Activated CD4-positive, alpha-beta T cell treated with anti-CD3 and anti-CD28 coated beads, Interleukin-2, amount 50 U/mL, for 24 hours (primary cell): ENCODE results near the gene KAZN.

ENCODE experiments used
- DNase-seq, 2 donors: peaks; one replicate each; pipeline ENCODE4 v3.0.0-alpha.2; 2020; ENCODE audit warnings: low read depth in 1 of 2, low spot score in 1 of 2

The KAZN gene

GRCh38 chr1:14739082-14739832 is 140.8 kb downstream of the KAZN start:
- DNase-seq: no peak

DNA sequence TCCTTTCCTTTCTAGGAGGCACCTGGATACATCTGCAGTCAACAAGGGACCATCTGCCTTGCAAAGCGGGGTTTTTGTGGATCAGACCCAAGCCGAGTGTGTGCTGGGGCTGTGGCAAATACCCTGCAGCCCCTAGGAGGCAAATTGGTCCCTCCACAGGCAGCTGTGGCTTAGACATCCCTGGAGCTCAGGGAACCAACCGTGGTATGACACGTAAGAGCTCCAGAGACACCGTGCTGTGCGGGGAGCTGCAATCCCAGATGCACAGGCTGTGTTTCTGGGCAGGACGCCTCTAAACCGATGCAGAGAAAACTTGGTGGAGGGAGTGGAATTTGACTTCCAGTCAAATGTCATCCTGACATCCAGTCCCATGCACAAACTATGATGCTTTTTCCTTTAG is 141.5 kb downstream of the KAZN start:
- no peak for DNase-seq

DNA sequence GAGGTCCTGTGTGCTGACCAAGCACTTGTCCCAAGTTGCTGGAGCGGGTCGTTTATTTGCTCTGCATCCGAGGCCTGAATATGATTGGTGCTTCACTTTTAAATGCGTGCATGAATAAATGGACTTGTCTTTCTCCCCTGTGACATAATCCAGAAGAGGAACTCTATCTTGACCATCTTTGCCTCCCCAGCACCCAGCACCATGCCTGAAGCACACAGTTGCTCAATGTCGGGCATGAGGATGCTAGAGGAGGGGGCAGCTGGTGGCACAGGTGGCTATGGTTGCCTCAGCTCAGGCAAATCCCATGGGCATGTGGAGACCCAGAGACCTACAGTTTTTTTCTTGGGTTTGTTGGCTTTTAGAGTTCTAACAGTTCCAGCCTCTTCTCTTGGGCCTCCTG is 142.6 kb downstream of the KAZN start:
- DNase-seq: no peak

DNA sequence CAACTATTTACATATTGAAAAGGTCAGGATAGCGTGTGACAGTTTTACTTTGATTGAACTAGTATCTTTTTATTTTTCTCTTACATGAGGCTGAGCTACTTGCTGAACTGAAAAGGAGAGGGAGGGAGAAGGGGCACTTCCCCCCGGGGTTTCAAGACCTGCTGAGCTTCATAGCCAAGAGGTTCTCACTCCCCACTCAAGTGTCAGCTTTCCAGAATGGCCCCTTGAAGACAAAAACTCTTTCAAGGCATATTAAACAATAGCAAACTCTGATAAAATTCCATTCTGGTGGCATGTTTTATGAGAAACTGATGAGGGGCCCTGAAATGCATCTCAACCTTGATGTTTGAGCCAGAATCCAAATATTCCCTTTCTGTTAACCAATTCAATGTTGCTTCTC is 143.0 kb downstream of the KAZN start:
- no peak for DNase-seq

DNA sequence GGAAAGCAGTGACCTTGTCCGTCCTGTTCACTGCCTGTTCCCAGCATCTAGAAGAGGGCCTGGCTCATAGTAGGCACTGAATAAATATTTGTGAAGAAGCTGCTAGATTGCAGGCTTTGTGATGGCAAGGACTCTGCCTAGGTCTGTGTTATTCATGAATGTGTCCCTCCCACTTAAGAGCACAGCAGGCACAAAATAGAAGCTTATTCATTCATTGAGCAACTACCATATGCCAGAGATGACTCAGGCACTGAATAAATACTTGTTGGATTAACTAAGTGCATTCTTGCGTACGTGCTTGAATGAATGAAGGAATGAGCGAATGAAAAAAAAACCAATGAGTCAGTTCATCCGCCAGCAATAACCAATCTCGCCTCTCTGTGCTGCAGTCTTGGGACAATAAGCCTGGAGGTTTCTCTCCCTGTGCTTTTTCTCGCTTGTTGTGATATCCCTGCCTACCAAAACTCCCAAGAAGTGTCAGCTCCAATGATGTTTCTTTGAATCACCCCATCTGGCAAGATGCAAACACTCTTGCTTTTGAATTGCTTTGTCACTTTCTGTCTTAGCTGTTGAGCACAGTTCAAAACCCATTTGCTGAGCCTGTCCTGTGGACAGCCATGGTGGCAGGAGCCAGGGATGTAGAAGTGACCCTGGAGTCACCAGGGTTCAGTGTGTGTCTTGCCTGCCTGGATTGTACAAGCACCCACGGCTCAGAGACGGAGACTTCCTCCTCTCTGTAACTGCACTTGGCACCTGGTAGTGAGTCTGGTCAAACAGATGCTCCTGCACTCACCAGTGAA is 143.9 kb downstream of the KAZN start:
- no peak for DNase-seq

DNA sequence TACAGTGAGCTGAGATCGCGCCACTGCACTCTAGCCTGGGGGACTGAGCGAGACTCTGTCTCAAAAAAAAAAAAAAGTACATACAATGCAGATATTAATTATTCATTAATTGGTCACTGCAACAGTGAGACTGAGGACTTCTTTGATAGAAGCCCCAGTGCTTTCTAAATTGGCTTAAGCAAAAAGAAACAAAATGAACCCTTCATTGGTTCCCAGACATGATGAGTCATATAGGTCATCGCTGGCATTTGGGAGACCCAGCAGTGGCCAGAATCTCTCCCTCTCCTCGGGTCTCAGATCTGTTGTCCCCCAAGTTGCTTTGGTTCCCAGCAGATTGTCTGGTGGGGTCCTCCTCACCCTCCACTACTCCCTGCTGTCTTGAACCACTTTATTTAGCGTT is 144.9 kb downstream of the KAZN start:
- DNase-seq: no peak

- DNase-seq: no peak
These were observed 146.7 kb downstream of the KAZN start for GRCh38 chr1:14745001-14745720.

DNA sequence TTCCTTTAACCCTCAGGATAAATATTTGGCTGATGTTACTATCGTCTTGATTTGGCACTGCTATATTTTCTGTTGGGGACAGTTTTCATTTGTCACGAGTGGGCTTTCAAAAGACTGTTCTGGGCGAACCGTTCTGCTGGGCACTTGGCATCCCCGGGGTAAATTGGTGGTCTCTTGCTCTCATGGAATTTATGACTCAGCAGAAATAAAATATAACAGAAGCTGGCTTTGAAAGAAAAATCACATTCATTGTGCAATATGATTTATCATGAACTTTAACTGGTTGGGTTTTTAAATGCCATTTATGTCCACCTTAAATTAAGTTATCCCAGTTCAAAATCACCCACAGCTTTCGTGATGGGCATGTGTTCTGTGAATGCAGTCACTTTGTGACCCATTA is 147.3 kb downstream of the KAZN start:
- no peak for DNase-seq

DNA sequence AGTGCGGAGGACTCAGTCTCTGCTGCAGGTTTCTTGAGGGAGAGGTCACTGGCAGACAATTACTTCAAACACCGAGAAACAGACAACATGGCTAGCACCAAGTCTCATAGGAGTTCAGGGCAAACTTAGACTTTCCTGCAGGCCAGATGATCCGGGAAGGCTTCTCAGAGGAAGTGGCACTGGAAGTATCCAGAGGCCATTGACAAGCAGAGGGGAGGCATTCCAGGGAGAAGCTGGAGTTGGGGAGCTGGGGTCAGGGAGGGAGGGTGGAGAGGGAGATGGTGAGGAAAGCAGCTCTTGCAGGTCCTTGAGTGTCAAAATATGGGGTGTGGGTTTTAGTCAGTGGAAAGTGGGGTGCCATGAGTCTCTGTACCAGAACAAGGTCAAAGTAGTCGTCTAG is 147.9 kb downstream of the KAZN start:
- DNase-seq: no peak

GRCh38 chr1:14748151-14748550 is 149.7 kb downstream of the KAZN start:
- no peak for DNase-seq

DNA sequence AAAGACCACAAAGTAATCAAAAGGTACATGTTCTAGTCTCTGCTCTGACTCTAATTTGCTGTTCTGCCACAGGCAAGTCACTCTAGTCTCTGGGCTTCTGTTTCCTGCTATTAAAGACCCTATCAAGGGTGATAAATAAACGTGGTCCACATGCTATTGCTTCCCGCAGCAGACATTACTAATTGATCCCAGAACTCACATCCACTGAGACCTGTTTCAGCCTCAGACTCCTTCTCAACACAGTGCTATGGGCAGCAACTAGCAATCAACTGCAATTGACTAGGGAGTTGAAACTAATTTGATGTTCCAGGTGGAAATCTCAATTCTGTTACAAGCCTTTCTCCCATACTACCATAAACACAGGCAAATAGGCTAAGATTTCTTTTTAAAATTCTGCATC is 150.5 kb downstream of the KAZN start:
- DNase-seq: no peak

- no peak for DNase-seq
These were observed 152.0 kb downstream of the KAZN start for GRCh38 chr1:14750490-14750889.

- DNase-seq: no peak
These were observed 157.2 kb downstream of the KAZN start for GRCh38 chr1:14755518-14756252.

DNA sequence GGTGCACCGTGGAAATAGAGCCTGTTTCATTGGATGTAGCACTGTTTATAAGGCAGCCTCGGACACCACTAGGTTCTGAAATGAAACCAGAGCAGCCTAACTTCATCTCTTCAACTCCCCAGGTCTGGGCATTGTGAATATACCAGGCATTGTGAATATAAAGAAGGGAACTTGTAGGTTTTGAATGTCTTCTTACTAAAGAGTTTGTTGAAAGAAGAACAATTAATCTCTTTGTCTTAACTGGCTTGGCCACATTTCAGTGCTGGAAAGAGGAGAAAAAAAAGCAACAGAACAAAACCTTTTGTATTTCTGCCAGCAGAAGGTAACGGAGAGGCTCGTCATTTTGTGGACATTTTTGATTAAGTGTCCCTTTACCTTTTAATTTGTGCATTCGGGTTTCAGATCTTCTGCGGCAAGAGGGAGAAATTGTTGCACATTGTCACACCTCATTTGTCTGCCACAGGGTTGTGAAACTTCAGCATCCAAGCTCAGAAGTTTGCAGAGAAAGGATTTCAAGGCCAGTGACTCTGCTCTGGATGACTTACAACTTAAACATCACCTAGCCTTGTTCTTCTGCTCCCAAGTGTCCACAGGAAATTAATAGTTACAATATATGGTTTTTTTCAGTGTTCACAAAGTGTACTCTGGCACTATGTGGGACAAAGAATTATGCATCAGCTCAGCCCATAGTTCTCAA is 158.3 kb downstream of the KAZN start:
- DNase-seq: no peak

GRCh38 chr1:14757286-14757625 is 158.8 kb downstream of the KAZN start:
- no peak for DNase-seq

- DNase-seq: no peak
These were observed 160.7 kb downstream of the KAZN start for GRCh38 chr1:14759042-14759818.

GRCh38 chr1:14759843-14760242 is 161.4 kb downstream of the KAZN start:
- no peak for DNase-seq

DNA sequence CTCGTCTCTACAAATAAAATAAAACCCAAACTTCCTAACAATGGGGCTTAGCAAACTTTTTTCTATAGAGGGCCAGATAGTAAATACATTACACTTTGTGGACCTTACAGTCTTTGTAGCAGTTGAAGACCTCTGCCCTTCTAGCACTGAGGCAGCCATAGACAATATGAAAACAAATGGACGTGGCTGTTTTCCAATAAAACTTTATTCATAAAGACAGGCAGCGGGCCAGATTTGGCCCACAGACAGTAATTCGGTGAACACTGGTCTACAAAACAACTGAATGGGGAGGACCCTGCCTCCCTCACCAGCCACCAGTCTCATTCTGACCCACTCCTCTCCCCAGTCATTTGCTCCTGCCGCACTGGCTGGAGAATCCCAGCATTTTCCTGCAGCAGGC is 162.3 kb downstream of the KAZN start:
- no peak for DNase-seq

DNA sequence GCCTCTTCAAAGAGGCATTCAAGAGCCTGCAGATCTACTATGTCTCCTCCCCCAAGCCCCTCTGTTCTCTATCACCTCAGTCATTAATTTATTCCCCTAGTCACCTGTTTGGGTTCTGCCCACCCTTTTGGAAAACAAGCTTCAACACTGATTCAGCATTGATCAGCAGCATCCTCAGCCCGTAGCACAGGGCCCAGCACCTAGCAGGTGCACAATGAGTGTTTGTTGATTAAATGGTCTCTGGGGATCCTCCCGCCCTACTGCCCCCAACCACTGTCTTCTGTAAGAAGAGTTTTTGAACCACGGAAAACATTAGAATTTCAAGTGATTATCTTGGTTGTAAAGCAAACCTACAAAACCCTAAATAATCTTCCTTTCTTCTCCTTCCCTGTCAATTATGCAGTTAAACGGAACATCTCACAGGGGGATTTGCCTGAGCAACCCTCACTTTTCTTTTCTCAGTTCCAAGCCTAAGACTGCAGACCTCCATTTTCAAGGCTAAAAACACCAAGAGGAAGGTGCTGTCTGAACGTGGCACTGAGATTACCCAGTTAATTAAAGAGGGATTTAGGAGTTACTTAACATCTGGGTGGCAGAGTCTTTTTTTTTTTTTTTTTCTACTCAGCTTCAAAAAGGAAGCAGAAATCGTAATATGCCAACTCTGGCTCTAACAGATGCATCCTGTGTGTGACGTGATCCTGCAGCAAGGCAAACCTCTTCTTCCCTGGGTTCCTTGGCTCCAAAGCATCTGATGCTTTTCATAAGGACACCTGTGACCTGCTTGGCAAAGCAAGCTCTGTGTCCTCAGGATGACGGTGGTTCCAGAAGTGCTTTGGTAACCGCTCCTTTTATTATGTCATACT is 163.0 kb downstream of the KAZN start:
- DNase-seq: no peak
